ENCODE data around the gene TMPRSS15. TPM values are rescaled to one million over a fixed set of nuclear protein-coding genes. Genes with fewer than 3 reads are reported as not detected.

TMPRSS15 gene
- total RNA-seq, 2 donors from 2014 or later = 0.13 to 0.24 TPM

DNA sequence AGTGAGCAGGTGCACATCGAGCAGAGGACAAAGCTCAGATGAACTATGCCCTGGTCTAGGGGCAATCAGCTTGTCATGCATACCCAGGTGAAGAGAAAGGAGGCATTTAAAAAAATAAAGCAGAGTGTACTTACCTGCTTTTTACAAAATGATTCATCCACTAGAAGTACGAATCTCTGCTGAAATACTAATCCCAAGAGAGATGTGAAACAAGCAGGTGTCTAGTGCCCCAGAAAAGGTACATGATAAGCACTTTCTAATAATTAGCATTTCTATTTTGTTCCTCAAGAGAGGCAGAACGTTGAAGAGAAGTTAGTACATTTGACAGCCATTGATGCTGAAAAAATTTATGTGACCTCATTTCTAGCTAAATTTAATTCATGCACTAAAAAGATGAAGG is 127.8 kb downstream of the TMPRSS15 start:
- Histone ChIP-seq H3K9me3 (ENCODE audit: control insufficient read depth, low read length) (no peaks in the 10 kb centered on the region), H3K9ac (ENCODE audit: extremely low read depth, low read length, poor library complexity, severe bottlenecking) (no peak overlapping the region), H3K27me3 (ENCODE audit: control insufficient read depth, insufficient read depth, low read length, poor library complexity, severe bottlenecking) (no peaks in the 10 kb centered on the region), H3K27ac (ENCODE audit: low read depth, low read length) (no peak overlapping the region), H3K4me1 (ENCODE audit: control insufficient read depth, insufficient read depth, low read length) (no peaks in the 10 kb centered on the region), H3K36me3 (ENCODE audit: control insufficient read depth, insufficient read depth, low read length) (no peaks in the 10 kb centered on the region), H3K4me3 (ENCODE audit: low read length) (no peak overlapping the region)
- H3K36me3 Mint-ChIP-seq (ENCODE audit: low read depth) = no peaks in the 10 kb centered on the region
- no peak overlapping the region for H3K4me3 Mint-ChIP-seq
- 80 to 86% methylated on average over 2 to 3 of the region's 3 CpGs for WGBS, 2 experiments (ENCODE audit: insufficient coverage in 1 of 2, insufficient read length in 1 of 2)
- DNase-seq = no peak
- H3K27ac Mint-ChIP-seq = no peak overlapping the region
- H3K4me1 Mint-ChIP-seq = no peaks in the 10 kb centered on the region
- TF ChIP-seq, protein P1, sequence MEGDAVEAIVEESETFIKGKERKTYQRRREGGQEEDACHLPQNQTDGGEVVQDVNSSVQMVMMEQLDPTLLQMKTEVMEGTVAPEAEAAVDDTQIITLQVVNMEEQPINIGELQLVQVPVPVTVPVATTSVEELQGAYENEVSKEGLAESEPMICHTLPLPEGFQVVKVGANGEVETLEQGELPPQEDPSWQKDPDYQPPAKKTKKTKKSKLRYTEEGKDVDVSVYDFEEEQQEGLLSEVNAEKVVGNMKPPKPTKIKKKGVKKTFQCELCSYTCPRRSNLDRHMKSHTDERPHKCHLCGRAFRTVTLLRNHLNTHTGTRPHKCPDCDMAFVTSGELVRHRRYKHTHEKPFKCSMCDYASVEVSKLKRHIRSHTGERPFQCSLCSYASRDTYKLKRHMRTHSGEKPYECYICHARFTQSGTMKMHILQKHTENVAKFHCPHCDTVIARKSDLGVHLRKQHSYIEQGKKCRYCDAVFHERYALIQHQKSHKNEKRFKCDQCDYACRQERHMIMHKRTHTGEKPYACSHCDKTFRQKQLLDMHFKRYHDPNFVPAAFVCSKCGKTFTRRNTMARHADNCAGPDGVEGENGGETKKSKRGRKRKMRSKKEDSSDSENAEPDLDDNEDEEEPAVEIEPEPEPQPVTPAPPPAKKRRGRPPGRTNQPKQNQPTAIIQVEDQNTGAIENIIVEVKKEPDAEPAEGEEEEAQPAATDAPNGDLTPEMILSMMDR (conservative IDR thresholded peaks at IDR 0.05) = no peak
- H3K27me3 Mint-ChIP-seq (ENCODE audit: insufficient read depth) = no peaks in the 10 kb centered on the region
- peaks cover 2% of the 10 kb centered on the region for H3K9me3 Mint-ChIP-seq

DNA sequence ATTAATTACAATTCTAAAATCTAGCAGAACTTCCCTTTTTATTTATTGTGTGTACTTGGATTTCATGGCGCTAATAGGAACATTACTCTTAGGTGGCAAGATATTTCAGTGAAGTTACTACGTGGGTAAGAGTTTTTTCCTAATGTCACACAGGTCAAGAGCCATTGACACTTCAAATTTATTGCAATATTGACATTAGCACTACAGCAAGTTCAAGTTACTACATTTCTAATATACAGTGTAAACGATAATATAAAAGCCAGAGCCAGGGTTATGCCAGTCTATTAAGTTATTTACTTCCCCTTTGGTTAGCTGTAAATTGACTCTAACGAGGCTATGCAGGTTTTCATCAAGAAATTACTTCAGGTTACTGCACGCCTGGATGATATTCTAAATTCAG is 129.2 kb downstream of the TMPRSS15 start:
- Histone ChIP-seq H3K9me3 (ENCODE audit: control insufficient read depth, low read length) (no peaks in the 10 kb centered on the region), H3K27me3 (ENCODE audit: control insufficient read depth, insufficient read depth, low read length, poor library complexity, severe bottlenecking) (no peaks in the 10 kb centered on the region), H3K36me3 (ENCODE audit: control insufficient read depth, insufficient read depth, low read length) (no peaks in the 10 kb centered on the region), H3K4me1 (ENCODE audit: control insufficient read depth, insufficient read depth, low read length) (no peaks in the 10 kb centered on the region), H3K4me3 (ENCODE audit: low read length) (no peak overlapping the region), H3K27ac (ENCODE audit: low read depth, low read length) (no peak overlapping the region), H3K9ac (ENCODE audit: extremely low read depth, low read length, poor library complexity, severe bottlenecking) (no peak overlapping the region)
- no peaks in the 10 kb centered on the region for H3K27me3 Mint-ChIP-seq (ENCODE audit: insufficient read depth)
- H3K9me3 Mint-ChIP-seq = no peaks in the 10 kb centered on the region
- H3K27ac Mint-ChIP-seq = no peak overlapping the region
- H3K36me3 Mint-ChIP-seq (ENCODE audit: low read depth) = no peaks in the 10 kb centered on the region
- H3K4me1 Mint-ChIP-seq = no peaks in the 10 kb centered on the region
- no peak overlapping the region for H3K4me3 Mint-ChIP-seq
- no peak for DNase-seq
- TF ChIP-seq, protein P1 (conservative IDR thresholded peaks at IDR 0.05) = no peak
- WGBS, 2 experiments (ENCODE audit: insufficient coverage in 1 of 2, insufficient read length in 1 of 2) = 90 to 93% methylated on average over 3 to 5 of the region's 5 CpGs

DNA sequence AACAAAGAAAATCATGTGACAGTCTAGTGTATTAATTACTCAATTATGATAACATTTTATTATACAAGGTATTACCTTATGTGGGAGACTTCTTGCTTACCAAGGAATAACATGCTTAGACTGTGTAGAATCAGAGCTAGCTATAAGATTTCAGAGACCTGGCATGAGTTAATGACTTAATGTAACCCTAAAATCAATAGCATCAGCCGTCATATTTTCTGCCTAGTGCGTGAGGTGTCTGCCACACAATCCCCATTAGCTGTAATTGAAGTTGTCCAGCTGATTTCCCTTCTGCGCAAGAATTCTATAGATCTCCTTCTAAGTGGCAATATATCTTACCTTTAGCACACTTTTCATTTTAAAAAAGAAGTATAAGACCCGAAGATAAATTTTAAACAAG is 130.2 kb downstream of the TMPRSS15 start:
- H3K4me3 Mint-ChIP-seq = no peak overlapping the region
- Histone ChIP-seq H3K9me3 (ENCODE audit: control insufficient read depth, low read length) (peaks cover 4% of the 10 kb centered on the region), H3K4me1 (ENCODE audit: control insufficient read depth, insufficient read depth, low read length) (no peaks in the 10 kb centered on the region), H3K27me3 (ENCODE audit: control insufficient read depth, insufficient read depth, low read length, poor library complexity, severe bottlenecking) (no peaks in the 10 kb centered on the region), H3K9ac (ENCODE audit: extremely low read depth, low read length, poor library complexity, severe bottlenecking) (no peak overlapping the region), H3K36me3 (ENCODE audit: control insufficient read depth, insufficient read depth, low read length) (no peaks in the 10 kb centered on the region), H3K4me3 (ENCODE audit: low read length) (no peak overlapping the region), H3K27ac (ENCODE audit: low read depth, low read length) (no peak overlapping the region)
- no peaks in the 10 kb centered on the region for H3K27me3 Mint-ChIP-seq (ENCODE audit: insufficient read depth)
- TF ChIP-seq, protein P1 (conservative IDR thresholded peaks at IDR 0.05) = no peak
- 86 to 96% methylated on average over 3 to 4 of the region's 4 CpGs for WGBS, 2 experiments (ENCODE audit: insufficient coverage in 1 of 2, insufficient read length in 1 of 2)
- DNase-seq = no peak
- no peaks in the 10 kb centered on the region for H3K4me1 Mint-ChIP-seq
- H3K36me3 Mint-ChIP-seq (ENCODE audit: low read depth) = no peaks in the 10 kb centered on the region
- H3K9me3 Mint-ChIP-seq = peaks cover 5% of the 10 kb centered on the region
- H3K27ac Mint-ChIP-seq = no peak overlapping the region
